ENCODE measurements around the gene ADGRL1. TPM values are rescaled to one million over a fixed set of nuclear protein-coding genes. Genes with fewer than 3 reads are reported as not detected.

The ADGRL1 gene
- total and polyA plus RNA-seq, 2 of the 8 experiments (the other 6 are each of a cell fraction or from before 2014, with no cell fraction given): 95.6 to 112 TPM

DNA sequence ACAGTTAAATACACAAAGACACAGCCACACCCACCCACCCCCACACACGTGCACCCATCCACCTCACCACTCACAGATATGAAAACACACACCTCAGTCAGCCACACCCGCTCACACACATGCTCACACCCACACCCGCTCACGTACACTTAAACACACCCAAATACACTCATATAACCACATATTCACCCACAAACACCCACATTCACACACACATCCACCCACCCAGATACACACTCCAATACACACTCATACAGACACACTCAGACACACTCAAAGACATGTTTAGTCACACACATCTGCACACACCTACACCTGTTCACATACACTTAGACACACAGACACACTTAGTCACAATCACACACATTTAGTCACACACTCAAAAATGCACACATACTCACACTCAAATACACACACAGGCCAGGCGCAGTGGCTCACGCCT is 30.6 kb downstream of the ADGRL1 start:
- DNase-seq (ENCODE audit: low read depth in 1 of 2, low spot score in 2 of 2) (no peak), FAIRE-seq (no peak)
- Histone ChIP-seq H3K36me3 (ENCODE audit: control insufficient read depth in 2 of 4, insufficient read depth in 4 of 4, low read length in 3 of 4) (peaks cover 14 to 74% (median 47%) of the 10 kb centered on the region in 4 experiments; a peak in 7 of 8 replicates), H3K23me2 (ENCODE audit: low read depth, low read length) (peaks cover 8% of the 10 kb centered on the region; the same call in 1 of the 2 replicates), H3K27ac (ENCODE audit: low read depth, low read length) (no peak overlapping the region), H3K4ac (replicated peaks; ENCODE audit: insufficient read length, low read depth, low read length) (no peak overlapping the region), H3K27me3 (replicated peaks in 1 of 4; ENCODE audit: control insufficient read depth in 3 of 4, extremely low read depth in 1 of 4, insufficient read depth in 3 of 4, low read length in 3 of 4) (no peaks in the 10 kb centered on the region), H2BK12ac (ENCODE audit: low read depth, low read length) (no peak overlapping the region), H3K56ac (replicated peaks; ENCODE audit: insufficient read length, low read depth, low read length) (no peak overlapping the region), H4K20me1 (replicated peaks in 1 of 2; ENCODE audit: control insufficient read depth in 1 of 2, insufficient read depth in 2 of 2, low read length in 2 of 2) (peaks cover 2 to 25% of the 10 kb centered on the region in 2 experiments), H2AFZ (ENCODE audit: low read length) (no peak overlapping the region), H3K4me2 (ENCODE audit: insufficient read depth in 1 of 2, low read depth in 2 of 2, low read length in 2 of 2) (no peak overlapping the region), H2BK5ac (ENCODE audit: low read depth, low read length) (no peak overlapping the region; the same call in 1 of the 2 replicates), H4K8ac (ENCODE audit: extremely low read depth, insufficient read depth, low read length) (no peak overlapping the region), H3K79me1 (ENCODE audit: low read depth, low read length) (peaks cover 2% of the 10 kb centered on the region; the same call in 1 of the 2 replicates), H4K91ac (replicated peaks; ENCODE audit: insufficient read length, low read length) (no peak overlapping the region), H3K23ac (ENCODE audit: insufficient read length) (no peak overlapping the region), H2BK120ac (replicated peaks; ENCODE audit: low read depth, low read length) (no peak overlapping the region), H3K18ac (ENCODE audit: extremely low read depth, low read length) (no peak overlapping the region), H2BK20ac (ENCODE audit: low read length) (no peak overlapping the region), H3K9ac (replicated peaks in 1 of 4; ENCODE audit: extremely low read depth in 1 of 4, low read depth in 3 of 4, low read length in 3 of 4) (no peak overlapping the region), H3K14ac (ENCODE audit: insufficient read length) (no peak overlapping the region), H3K9me3 (ENCODE audit: insufficient read depth in 2 of 2, low read depth in 1 of 2, low read length in 1 of 2) (no peaks in the 10 kb centered on the region), H3K4me1 (replicated peaks in 1 of 4; ENCODE audit: control insufficient read depth in 3 of 4, insufficient read depth in 4 of 4, low read length in 3 of 4) (no peaks in the 10 kb centered on the region), H2BK15ac (ENCODE audit: low read length) (no peak overlapping the region), H4K5ac (ENCODE audit: insufficient read length, low read depth, low read length) (no peak overlapping the region), H3K79me2 (ENCODE audit: control insufficient read depth in 1 of 2, insufficient read depth in 2 of 2, low read length in 2 of 2) (no peaks in the 10 kb centered on the region), H2AK5ac (ENCODE audit: low read depth, low read length) (no peak overlapping the region), H3K4me3 (ENCODE audit: extremely low read depth in 1 of 4, insufficient read depth in 2 of 4, low read depth in 3 of 4, low read length in 4 of 4) (no peak overlapping the region)
- ChIA-PET CTCF (ENCODE audit: partially characterized antibody) (interaction anchor here (1.6 kb wide), 1 partner anchor 171 kb away, joined by 4 read pairs; no protein-coding TSS in a partner anchor), POLR2A (ENCODE audit: partially characterized antibody) (no interaction called here)
- 93 to 94% methylated on average over 2 to 6 of the region's 6 CpGs for WGBS, 2 experiments (ENCODE audit: extremely low coverage in 1 of 2, insufficient coverage in 1 of 2, insufficient read length in 1 of 2, insufficient replicate concordance in 2 of 2, low coverage in 1 of 2, low lambda C conversion rate in 2 of 2, missing lambda C conversion rate in 1 of 2)
- TF ChIP-seq KDM5A (IDR thresholded peaks at IDR 0.05; ENCODE audit: low read length) (no peak), TEAD4 (IDR thresholded peaks at IDR 0.05; ENCODE audit: low read depth, low read length) (no peak), SP2 (IDR thresholded peaks at IDR 0.05; ENCODE audit: low read length) (no peak), RAD21 (IDR thresholded peaks at IDR 0.05 in 1 of 2, conservative IDR thresholded peaks at IDR 0.05 in 1 of 2; ENCODE audit: low read depth in 2 of 2, low read length in 2 of 2) (no peak), CHD2 (IDR thresholded peaks at IDR 0.05; ENCODE audit: low read length) (no peak), ASH2L (IDR thresholded peaks at IDR 0.05; ENCODE audit: low read length) (no peak), SIN3A (conservative IDR thresholded peaks at IDR 0.05 in 1 of 2, IDR thresholded peaks at IDR 0.05 in 1 of 2; ENCODE audit: low read depth in 1 of 2, low read length in 2 of 2) (no peak), TAF1 (IDR thresholded peaks at IDR 0.05; ENCODE audit: low read depth, low read length) (no peak), POLR2AphosphoS5 (IDR thresholded peaks at IDR 0.05; ENCODE audit: low read depth, low read length) (no peak), RFX5 (IDR thresholded peaks at IDR 0.05; ENCODE audit: borderline replicate concordance, low read depth, low read length) (no peak)
- TF ChIP-seq, protein P1, sequence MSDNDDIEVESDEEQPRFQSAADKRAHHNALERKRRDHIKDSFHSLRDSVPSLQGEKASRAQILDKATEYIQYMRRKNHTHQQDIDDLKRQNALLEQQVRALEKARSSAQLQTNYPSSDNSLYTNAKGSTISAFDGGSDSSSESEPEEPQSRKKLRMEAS (IDR thresholded peaks at IDR 0.05): no peak
- TF ChIP-seq, protein P2, sequence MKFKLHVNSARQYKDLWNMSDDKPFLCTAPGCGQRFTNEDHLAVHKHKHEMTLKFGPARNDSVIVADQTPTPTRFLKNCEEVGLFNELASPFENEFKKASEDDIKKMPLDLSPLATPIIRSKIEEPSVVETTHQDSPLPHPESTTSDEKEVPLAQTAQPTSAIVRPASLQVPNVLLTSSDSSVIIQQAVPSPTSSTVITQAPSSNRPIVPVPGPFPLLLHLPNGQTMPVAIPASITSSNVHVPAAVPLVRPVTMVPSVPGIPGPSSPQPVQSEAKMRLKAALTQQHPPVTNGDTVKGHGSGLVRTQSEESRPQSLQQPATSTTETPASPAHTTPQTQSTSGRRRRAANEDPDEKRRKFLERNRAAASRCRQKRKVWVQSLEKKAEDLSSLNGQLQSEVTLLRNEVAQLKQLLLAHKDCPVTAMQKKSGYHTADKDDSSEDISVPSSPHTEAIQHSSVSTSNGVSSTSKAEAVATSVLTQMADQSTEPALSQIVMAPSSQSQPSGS (IDR thresholded peaks at IDR 0.05; ENCODE audit: low read length): no peak
